GM18868 (cell line): ENCODE results near the gene EMSY.

Source experiments
- ATAC-seq: cut with Tn5 transposase; IDR thresholded peaks from one replicate; pipeline ENCODE4 v1.9.1; 2021; ENCODE audit warnings: mild to moderate bottlenecking, moderate library complexity; ENCODE audit not compliant: unreplicated experiment

The EMSY gene

DNA sequence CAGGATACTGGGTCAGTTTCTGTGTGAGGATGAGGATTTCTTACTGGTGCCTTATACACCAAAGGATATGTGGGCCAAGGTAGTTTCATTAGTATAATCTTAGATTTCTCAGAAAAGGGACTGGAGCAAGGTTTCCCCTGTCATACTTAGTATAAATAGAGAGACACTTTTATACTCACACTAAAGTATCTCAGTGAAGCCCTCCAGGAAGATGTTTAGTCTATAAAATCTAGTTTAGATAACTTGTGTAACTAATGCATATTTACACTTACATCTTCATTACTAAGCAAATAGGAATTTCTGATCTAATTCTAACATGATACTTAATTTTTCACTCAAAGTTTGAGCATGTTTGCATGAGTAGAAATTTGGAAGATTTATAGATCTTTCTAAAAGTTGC lies 11.1 kb downstream of the EMSY start:
- no peak for ATAC-seq

- ATAC-seq = no peak
Observed at GRCh38 chr11:76456571-76456970, 11.8 kb downstream of the EMSY start.

GRCh38 chr11:76459299-76459698 lies 14.5 kb downstream of the EMSY start:
- ATAC-seq = no peak

DNA sequence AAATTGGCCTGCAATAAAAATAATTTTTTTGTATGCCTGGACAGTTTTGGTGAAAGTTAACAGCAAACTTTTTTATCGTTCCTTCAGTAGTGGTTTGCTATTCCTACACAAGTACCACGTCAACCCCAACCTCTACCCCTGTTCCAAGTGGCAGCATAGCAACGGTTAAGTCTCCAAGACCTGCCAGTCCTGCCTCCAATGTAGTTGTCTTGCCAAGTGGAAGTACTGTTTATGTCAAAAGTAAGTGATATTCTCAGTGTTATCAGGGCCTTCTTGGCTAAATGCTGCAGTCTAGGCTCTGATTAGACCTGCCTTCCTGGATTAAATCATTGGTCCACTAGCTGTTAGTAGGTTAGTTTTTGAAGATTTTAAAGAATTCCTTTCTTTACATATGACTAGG lies 15.0 kb downstream of the EMSY start:
- no peak for ATAC-seq

DNA sequence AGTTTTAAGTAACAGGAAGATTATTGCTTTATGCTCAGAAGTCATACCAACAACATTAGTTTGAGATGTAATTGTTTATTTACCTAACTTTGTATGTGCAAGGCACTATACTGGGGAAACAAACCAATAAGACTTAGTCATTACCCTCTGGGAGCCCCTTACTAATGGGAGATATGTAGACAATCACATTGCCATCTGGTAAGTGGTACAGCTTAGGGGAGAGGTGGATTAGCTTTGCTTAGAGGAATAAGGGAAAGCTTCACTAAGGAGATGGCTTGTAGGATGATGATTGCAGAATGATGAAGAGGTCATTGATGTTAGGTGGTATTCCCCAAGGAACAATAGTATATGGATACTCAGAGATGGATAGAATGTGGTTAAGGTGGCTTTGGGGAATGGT lies 17.5 kb downstream of the EMSY start:
- no peak for ATAC-seq

GRCh38 chr11:76465701-76466100 lies 20.9 kb downstream of the EMSY start:
- ATAC-seq = no peak

GRCh38 chr11:76466666-76467065 lies 21.8 kb downstream of the EMSY start:
- no peak for ATAC-seq

DNA sequence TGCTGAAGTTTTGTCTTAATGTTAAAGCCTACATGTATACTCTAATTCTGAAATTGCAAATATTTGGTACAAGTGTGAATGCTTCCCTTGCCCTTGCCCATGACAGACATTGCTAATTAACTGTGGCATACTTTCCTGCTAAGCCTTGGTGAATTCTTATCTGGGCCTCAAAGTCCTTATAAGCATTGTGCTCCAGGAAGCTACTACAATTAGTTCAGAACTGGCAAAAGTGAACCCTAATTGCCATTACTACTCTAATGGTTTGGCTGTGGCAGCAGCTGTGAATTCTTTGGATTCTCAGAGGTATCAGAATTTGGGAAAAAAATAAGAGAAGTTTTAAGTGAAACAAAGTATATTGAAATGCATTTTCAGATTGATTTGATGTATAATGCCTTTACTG lies 24.3 kb downstream of the EMSY start:
- ATAC-seq = no peak

DNA sequence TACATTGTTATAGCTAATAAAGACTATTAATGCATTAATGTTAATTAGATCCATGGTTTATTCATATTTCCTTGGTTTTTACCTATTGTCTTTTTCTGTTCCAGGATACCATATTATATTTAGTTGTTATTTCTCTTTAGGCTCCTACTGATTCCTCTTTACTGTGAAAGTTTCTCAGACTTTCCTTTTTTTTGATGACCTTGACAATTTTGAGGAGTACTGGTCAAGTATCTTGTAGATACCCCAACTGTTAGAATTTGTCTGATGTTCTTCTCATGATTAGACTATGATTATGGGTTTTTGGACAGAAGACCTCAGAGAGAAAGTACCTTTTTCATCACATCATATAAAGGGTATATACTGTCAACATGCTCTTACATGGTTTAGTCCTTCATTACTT lies 26.6 kb downstream of the EMSY start:
- no peak for ATAC-seq

- ATAC-seq = no peak
Observed at GRCh38 chr11:76480241-76480640, 35.4 kb downstream of the EMSY start.

- ATAC-seq = no peak
Observed at GRCh38 chr11:76491644-76492043, 46.8 kb downstream of the EMSY start.

DNA sequence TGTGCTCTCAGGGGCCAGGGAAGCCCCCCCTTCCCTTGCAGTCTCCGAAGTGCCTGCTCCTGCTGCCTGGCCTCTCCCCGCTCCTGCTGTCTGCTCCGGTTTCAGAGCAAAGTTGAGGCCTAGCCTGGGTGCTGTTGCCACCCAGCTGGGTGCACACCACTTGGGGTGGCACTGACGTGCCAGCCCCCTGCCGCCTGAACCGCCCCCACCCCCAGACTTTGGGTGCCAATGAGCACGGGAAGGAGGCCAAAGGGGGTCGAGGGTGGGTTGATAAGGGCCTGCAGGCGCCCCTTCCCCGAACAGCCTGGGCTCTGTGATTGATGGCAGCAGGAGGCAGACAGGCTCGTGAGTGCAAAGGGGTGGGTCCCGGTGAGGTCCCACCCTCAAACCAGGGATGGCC lies 48.2 kb downstream of the EMSY start:
- ATAC-seq = no peak

DNA sequence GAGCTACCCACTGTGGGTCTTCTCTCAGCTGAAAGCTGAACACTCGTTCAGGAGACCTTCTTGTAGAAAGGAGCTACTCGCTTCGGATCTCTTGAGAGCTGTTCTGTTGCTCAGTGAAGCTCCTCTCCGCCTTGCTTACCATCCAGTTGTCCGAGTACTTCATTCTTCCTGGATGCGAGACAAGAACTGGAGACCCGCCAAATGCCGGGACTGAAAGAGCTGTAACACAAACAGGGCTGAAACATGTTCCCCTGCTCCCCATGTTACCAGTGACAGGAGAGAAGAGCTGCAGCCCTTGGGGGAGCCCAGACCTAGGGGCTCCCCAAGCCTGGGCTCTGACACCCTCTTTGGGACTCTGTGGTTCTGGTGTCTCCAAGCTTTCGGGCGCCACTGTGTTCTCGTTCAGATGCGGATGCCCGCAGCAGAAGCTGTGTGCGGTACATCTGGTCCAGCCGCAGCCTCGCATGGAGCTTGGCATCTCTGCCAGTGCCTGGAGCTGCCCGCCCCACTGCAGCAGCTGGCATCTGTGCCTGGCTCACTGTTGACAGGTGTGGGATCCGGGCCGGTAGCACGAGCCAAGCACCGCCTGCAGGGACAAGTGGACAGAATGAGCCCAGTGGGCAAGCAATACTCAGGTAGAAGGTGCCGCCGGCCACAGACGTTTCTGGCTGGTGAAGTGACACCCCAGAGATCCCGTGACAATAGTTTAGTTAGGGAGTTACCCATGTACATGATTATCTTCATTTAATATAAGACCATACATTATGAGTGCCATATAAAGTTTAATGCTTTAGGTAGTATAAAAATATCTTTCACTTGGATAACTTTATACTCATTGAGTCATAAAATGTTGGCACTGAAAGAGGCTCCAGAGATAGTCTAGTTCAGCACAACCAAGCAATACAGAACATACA lies 49.1 kb downstream of the EMSY start:
- ATAC-seq = no peak

GRCh38 chr11:76495019-76495418 lies 50.2 kb downstream of the EMSY start:
- ATAC-seq = no peak

GRCh38 chr11:76496174-76496573 lies 51.4 kb downstream of the EMSY start:
- ATAC-seq = no peak

GRCh38 chr11:76501526-76502202 lies 56.8 kb downstream of the EMSY start:
- no peak for ATAC-seq

GRCh38 chr11:76506833-76507232 lies 62.0 kb downstream of the EMSY start:
- ATAC-seq = no peak

GRCh38 chr11:76510060-76511047 lies 65.5 kb downstream of the EMSY start:
- ATAC-seq = no peak

- ATAC-seq = no peak
Observed at GRCh38 chr11:76512851-76513653, 68.2 kb downstream of the EMSY start.

- no peak for ATAC-seq
Observed at GRCh38 chr11:76513654-76514034, 68.8 kb downstream of the EMSY start.
